Activated CD4-positive, alpha-beta T cell treated with anti-CD3 and anti-CD28 coated beads for 24 hours (primary cell): Measurements from ENCODE around the gene JUN.
"Not testable (repeated sequence)": the region's sequence is repeated elsewhere in the genome, so short reads cannot be mapped to it uniquely, and the experiment has no call there.

Experiments
- DNase-seq, 2 donors: peaks; one replicate each; pipeline ENCODE4 v3.0.0-alpha.2; 2020; ENCODE audit warnings: low read depth in 2 of 2

JUN gene

GRCh38 chr1:58808077-58808476, 24.2 kb upstream of the JUN start:
- no peak for DNase-seq

DNA sequence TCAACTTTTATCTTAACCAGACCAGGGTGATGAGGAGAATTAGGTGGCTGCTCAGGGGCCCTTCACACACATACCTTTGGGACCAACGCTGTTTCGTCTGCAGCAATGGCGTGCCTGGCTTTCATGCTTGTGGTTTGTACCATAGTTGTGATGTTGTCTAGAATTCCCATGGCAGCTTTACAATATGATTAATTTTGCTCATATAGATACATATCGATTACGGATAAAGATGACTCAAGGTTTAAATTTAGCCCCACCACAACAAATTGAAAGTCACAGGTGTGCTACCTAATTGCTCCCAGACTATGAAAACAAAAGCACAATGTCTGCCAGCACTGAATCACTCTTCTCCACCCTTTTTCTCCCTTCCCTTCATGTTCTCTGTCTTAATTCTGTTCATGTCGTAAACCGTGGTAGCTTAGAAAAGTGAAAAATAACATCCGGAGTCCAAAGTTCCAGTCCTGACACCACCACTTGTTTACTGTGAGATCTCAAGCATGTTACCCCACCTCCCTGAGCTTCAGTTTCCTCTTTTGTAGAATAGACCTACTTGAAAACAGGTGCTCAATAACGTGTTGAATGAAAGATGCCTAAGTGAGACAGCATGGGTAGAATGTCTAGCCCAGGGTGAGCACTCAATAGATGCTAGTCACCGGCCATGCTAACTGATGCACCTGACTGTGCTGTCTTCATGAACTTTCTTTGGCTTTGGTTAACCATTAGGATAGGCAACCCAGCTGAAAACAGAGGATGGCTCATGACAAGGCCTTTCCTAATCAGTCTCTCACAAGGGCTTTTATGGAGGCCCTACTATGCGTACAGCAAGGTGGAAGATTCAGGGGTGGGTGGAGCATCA, 22.1 kb upstream of the JUN start:
- DNase-seq: no peak

- DNase-seq: no peak
Measured at GRCh38 chr1:58804853-58805565, 21.2 kb upstream of the JUN start.

DNA sequence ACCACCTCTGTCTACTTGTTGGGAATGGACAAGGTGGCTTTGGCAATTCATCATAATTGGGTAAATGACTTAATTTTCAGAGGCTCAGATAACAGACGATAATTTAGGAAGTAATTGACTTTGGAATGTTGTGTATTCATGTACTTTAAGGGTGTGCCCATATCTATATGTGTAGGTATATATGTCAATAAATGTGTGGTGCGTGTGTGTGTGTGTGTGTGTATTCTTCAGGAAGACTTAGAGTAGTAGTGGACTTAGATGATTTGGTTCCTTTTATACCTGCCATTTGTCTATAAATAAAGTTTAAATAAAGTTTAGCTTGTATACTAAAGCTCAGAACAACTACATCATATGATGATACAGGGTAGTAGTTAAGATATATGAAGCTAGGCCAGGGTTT, 20.0 kb upstream of the JUN start:
- no peak for DNase-seq

- no peak for DNase-seq
Measured at GRCh38 chr1:58802640-58803399, 19.0 kb upstream of the JUN start.

DNA sequence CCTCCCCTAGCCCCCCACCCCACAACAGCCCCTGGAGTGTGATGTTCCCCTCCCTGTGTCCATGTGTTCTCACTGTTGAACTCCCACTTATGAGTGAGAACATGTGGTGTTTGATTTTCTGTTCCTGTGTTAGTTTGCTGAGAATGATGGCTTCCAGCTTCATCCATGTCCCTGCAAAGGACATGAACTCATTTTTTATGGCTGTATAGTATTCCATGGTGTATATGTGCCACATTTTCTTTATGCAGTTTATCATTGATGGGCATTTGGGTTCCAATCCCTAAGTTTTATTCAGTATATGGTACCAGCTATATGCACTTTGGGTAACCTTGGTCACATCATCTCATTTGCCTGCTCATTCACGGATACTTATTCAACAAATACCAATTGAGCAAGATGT, 17.4 kb upstream of the JUN start:
- DNase-seq: not testable (repeated sequence)

DNA sequence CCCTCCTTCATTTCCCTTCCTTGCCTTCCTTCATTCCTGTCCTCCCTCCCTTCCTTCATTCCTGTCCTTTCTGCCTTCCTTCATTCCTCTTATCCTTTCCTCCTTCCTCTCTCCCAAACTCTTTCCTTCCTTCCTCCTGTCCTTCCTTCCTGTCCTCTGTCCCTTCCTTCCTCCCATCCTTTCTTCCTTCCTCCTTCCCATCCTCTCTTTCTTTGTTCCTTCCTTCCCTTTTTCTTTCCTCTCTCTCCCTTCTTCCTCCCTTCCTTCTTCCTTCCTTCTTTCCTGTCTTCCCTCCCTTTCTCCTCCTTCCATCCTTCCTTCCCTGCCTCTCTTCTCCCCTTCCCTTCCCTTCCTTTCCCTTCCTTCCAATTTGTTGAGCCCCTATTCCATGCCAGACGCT, 15.8 kb upstream of the JUN start:
- no peak for DNase-seq

DNA sequence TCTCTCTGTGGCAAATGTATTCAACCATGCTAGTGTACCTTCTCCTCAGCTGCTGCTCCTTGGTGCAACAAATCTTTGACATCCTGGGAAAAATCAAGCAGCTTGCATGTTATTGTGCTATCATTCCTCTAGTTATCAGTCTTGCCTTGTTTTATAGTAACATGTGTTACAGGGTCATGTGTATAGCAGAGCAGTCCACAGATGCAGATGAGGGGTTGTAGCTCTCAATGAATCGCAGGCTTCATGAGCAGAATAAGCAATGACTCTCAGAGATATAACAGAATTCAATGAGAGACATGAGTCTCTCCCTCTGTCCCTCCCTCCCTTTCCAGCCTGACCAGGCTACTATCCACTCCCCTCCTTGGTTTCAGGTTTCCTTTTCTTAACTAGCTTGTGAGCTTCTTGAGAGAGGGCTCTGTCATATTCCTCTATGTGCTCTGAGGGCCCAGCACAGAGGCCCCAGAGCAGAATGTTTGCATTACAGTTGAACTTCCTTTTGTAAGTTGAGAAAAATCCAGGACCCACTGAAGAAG, 15.1 kb upstream of the JUN start:
- DNase-seq: no peak

- DNase-seq: no peak
Measured at GRCh38 chr1:58796416-58796815, 12.6 kb upstream of the JUN start.

- DNase-seq: no peak
Measured at GRCh38 chr1:58794585-58794984, 10.7 kb upstream of the JUN start.

GRCh38 chr1:58792846-58793245, 9.0 kb upstream of the JUN start:
- no peak for DNase-seq

DNA sequence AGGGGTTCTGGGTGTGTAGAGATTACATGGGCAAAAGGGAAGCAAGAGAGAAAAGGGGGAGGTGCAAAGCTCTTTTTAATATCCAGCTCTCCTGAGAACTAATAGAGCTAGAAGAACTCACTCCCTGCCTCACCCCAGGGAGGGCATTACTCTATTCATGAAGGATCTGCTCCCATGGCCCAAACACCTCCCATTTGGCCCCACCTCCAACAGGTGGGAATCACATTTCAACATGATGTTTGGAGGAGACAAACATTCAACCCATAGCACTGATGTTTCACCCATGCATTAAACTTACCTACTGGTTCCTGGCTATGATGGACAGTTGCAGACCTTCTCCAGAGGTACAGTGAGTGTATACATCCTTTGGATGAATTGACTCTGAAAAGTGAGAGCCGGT, 7.3 kb upstream of the JUN start:
- no peak for DNase-seq

DNA sequence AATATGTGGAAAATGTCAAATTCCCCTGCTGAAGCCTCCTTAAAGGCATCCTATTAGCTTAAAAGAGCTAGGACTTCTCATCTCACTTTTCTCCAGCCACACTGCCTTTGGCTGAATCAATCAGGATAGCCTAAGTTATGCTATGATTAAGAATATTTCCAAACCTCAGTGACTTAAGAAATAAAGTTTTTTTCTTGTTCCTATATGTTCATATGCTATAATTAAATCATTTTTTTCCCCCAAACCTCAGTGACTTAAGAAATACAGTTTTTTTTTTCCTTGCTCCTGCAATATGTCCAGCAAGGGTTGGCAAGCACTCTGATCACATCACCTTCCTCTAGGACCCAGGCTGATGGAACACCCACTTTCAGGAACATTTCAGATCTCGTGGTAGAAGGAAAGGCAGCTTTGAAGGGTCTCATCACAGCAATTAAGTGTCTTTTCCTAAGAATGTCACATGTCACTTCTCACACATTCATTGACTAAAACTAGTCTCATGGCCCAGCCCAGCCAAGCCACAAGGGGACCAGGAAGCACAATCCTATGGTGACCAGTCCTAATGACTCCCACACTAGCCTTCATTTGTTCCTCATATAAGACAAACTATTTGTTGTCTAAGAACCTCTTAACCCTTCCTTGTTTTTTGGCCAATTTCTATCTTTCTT, 6.3 kb upstream of the JUN start:
- no peak for DNase-seq

DNA sequence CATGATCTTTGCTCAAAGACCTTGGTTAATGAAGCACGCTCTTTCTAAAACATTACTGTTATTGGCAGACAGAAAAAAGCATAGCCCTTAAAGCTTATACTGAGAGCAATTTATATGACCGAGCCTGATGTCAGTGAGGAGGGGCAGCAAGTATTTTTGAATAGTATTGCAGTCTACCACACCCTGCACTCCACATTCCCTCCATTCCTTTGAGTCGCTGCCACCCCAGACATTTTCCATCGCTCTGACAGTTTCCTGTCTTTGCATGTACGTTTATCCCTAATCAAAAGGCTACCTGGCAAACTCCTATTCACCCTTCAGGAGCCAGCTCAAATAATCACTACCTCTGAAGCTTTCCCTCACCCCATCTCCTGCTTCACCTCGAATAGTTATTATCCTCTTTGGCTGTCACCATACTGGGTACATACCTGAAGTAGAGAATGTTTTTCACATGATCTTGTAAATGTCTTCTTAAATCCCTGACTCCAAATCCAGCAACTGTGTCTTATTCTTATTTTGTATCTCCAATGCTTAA, 5.5 kb upstream of the JUN start:
- no peak for DNase-seq

DNA sequence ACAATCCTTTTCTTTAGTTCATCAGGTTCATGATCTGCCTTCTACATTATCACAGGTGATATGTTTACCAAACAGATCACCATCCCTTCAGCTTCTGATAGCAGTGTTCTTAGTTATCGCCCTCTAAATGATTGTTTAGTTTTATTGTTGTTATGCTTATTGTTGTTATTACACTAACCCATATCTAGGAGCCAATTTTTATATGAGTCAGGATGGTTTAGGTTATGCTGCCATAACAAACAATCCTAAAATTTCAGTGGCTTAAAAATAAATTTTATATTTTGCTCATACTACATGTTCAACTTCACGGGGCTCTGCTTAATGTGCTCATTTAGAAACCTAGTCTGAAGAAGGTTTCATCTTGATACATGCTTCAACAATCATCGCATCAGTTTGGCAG, 4.4 kb upstream of the JUN start:
- DNase-seq: no peak

GRCh38 chr1:58786927-58787245, 3.0 kb upstream of the JUN start:
- DNase-seq: no peak

- DNase-seq: no peak
Measured at GRCh38 chr1:58786184-58786926, 2.5 kb upstream of the JUN start.

DNA sequence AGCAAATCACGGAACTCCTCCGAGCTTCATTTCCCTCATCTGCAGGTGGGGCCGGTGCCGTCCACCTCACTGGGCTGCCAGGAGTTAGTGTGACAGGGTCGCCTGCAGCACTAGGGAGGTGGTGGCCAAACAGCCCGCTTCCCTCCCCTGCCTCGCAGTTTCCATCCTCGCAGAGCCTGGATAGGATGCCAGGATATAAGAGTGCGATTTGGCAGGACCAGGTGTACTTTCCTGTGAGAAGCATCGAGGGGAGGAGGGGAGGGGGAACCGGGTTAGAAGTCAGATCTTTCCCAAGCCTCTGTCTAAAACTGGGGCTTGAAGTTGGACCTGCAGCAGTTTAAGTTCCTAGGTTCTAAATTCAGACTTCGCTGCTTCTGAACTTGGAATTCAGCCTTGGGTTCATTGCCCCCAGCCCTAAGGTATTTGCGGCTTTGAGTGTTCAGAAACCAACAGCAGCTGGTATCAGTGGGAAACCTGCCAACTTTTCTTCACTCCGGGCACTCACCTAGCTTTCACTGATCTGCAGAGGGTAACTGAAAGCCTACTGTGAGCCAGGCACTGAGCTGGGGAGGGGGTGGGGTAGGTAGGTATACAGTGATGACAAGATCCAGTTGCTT, 1.7 kb upstream of the JUN start:
- DNase-seq: peak; percentile 7 to 15

- peak; percentile 56 to 57 for DNase-seq
Measured at GRCh38 chr1:58784758-58785441, 1.1 kb upstream of the JUN start.
